Myocyte (in vitro differentiated cells): ENCODE results near the gene LMNTD1. TPM values are rescaled to one million over a fixed set of nuclear protein-coding genes. Genes with fewer than 3 reads are reported as not detected.

Source experiments
- DNase-seq: peaks from one replicate; pipeline ENCODE4 v3.0.0-alpha.2; 2012; ENCODE audit warnings: low read depth
- total RNA-seq: library from RNA; depleted of rRNA; stranded (reverse); fragments of >200 nt; gene quantifications from 2 replicates; pipeline ENCODE4 v1.2.3, GENCODE V29; 2014

Gene LMNTD1
- total RNA-seq, 1 donor from 2014 or later: not detected

GRCh38 chr12:25556153-25556552 is 3.1 kb upstream of the LMNTD1 start:
- no peak for DNase-seq

GRCh38 chr12:25552681-25553080 is 402 bp downstream of the LMNTD1 start:
- no peak for DNase-seq

GRCh38 chr12:25550186-25550585 is 2.9 kb downstream of the LMNTD1 start:
- no peak for DNase-seq

GRCh38 chr12:25549120-25549519 is 4.0 kb downstream of the LMNTD1 start:
- DNase-seq: no peak

- DNase-seq: no peak
Observed at GRCh38 chr12:25546318-25546717, 6.8 kb downstream of the LMNTD1 start.

- no peak for DNase-seq
Observed at GRCh38 chr12:25533150-25533549, 19.9 kb downstream of the LMNTD1 start.

GRCh38 chr12:25531502-25532052 is 21.5 kb downstream of the LMNTD1 start:
- no peak for DNase-seq

GRCh38 chr12:25529738-25530137 is 23.3 kb downstream of the LMNTD1 start:
- no peak for DNase-seq

GRCh38 chr12:25526778-25527177 is 26.3 kb downstream of the LMNTD1 start:
- DNase-seq: no peak

- DNase-seq: no peak
Observed at GRCh38 chr12:25524366-25524765, 28.7 kb downstream of the LMNTD1 start.

GRCh38 chr12:25521625-25522256 is 31.3 kb downstream of the LMNTD1 start:
- no peak for DNase-seq

- DNase-seq: peak; percentile 7
Observed at GRCh38 chr12:25518512-25518911, 34.6 kb downstream of the LMNTD1 start.

- no peak for DNase-seq
Observed at GRCh38 chr12:25504744-25505143, 48.3 kb downstream of the LMNTD1 start.

GRCh38 chr12:25503666-25504065 is 49.4 kb downstream of the LMNTD1 start:
- no peak for DNase-seq

GRCh38 chr12:25502596-25502995 is 50.5 kb downstream of the LMNTD1 start:
- no peak for DNase-seq

- no peak for DNase-seq
Observed at GRCh38 chr12:25502118-25502517, 51.0 kb downstream of the LMNTD1 start.

GRCh38 chr12:25501549-25501948 is 51.5 kb downstream of the LMNTD1 start:
- DNase-seq: no peak

- DNase-seq: no peak
Observed at GRCh38 chr12:25500651-25501050, 52.4 kb downstream of the LMNTD1 start.

GRCh38 chr12:25497021-25497420 is 56.1 kb downstream of the LMNTD1 start:
- DNase-seq: peak; percentile 28

- DNase-seq: peak; percentile 22
Observed at GRCh38 chr12:25496098-25496587, 56.9 kb downstream of the LMNTD1 start.

GRCh38 chr12:25495331-25496097 is 57.6 kb downstream of the LMNTD1 start:
- DNase-seq: peak; percentile 73

GRCh38 chr12:25494926-25495325 is 58.2 kb downstream of the LMNTD1 start:
- no peak for DNase-seq
